IMR-90 (cell line): ENCODE data around the gene PEX7. TPM values are rescaled to one million over a fixed set of nuclear protein-coding genes. Genes with fewer than 3 reads are reported as not detected.

ENCODE experiments used
- ATAC-seq: fragments of 200-7000 bp; cut with Tn5 transposase; 2 replicates; pipeline ENCODE4 v1.9.1; 2020; ENCODE audit warnings: low read depth, mild to moderate bottlenecking, moderate library complexity
- BruUV-seq: library from RNA; stranded (reverse); fragments of 400-500 nt; replicated peaks from 2 replicates; lab custom pipeline; 2021; lab: Mats Ljungman, UMichigan
- CTCF ChIA-PET: fragments of 300-600 bp; formaldehyde crosslinking; extraction: SDS; loops from one replicate; lab custom pipeline; 2021; ENCODE audit warnings: antibody characterized with exemption; lab: Yijun Ruan, JAX
- POLR2A ChIA-PET: fragments of 300-600 bp; sonication (Branson Sonifier 250); formaldehyde crosslinking; loops from one replicate; lab custom pipeline; 2022; ENCODE audit warnings: antibody characterized with exemption; ENCODE audit not compliant: unreplicated experiment; lab: Charles Lee
- DNase-seq: peaks from one replicate; pipeline ENCODE4 v3.0.0; 2013
- H2AFZ ChIP-seq: replicated peaks from 2 replicates; pipeline ENCODE3; 2013; ENCODE audit warnings: low read length, mild to moderate bottlenecking; ENCODE audit not compliant: poor library complexity
- H2AK5ac ChIP-seq: 2 replicates; pipeline ENCODE4 v1.6.1; 2013; ENCODE audit warnings: low read depth, low read length, inconsistent platforms
- H2AK9ac ChIP-seq: replicated peaks from 2 replicates; pipeline ENCODE3; 2013; ENCODE audit warnings: mild to moderate bottlenecking, low read depth, low read length, moderate library complexity; ENCODE audit not compliant: poor library complexity
- H2BK120ac ChIP-seq: 2 replicates; pipeline ENCODE4 v1.6.1; 2013; ENCODE audit warnings: low read depth, low read length, inconsistent platforms
- H2BK15ac ChIP-seq: 3 replicates; pipeline ENCODE4 v1.6.1; 2013; ENCODE audit warnings: low read depth, low read length, inconsistent platforms
- H2BK20ac ChIP-seq: 2 replicates; pipeline ENCODE4 v1.6.1; 2013; ENCODE audit warnings: low read depth, mild to moderate bottlenecking, inconsistent platforms, low read length, moderate library complexity
- H2BK5ac ChIP-seq: 2 replicates; pipeline ENCODE4 v1.6.1; 2013; ENCODE audit warnings: mild to moderate bottlenecking, low read depth, low read length, inconsistent platforms; ENCODE audit not compliant: poor library complexity, severe bottlenecking
- H3K14ac ChIP-seq: replicated peaks from 2 replicates; pipeline ENCODE4 v1.6.1; 2013; ENCODE audit warnings: low read depth, low read length, inconsistent platforms
- H3K18ac ChIP-seq: 2 replicates; pipeline ENCODE4 v1.6.1; 2013; ENCODE audit warnings: low read depth, low read length, control low read depth
- H3K23ac ChIP-seq: 2 replicates; pipeline ENCODE4 v1.6.1; 2013; ENCODE audit warnings: low read depth, low read length, inconsistent platforms
- H3K27ac ChIP-seq: 2 replicates; pipeline ENCODE4 v1.5.1; 2013; ENCODE audit warnings: mild to moderate bottlenecking, control low read depth, low read length; ENCODE audit not compliant: insufficient read depth
- H3K27me3 ChIP-seq: 2 replicates; pipeline ENCODE4 v1.6.1; 2013; ENCODE audit warnings: low read length; ENCODE audit not compliant: control insufficient read depth, insufficient read depth
- H3K36me3 ChIP-seq: 2 replicates; pipeline ENCODE4 v1.6.1; 2013; ENCODE audit warnings: low read length, mixed read lengths; ENCODE audit not compliant: control insufficient read depth, insufficient read depth
- H3K4ac ChIP-seq: 2 replicates; pipeline ENCODE4 v1.6.1; 2013; ENCODE audit warnings: low read depth, low read length, inconsistent platforms
- H3K4me1 ChIP-seq: 2 replicates; pipeline ENCODE4 v1.6.1; 2013; ENCODE audit warnings: low read length, mixed read lengths; ENCODE audit not compliant: control insufficient read depth, insufficient read depth
- H3K4me2 ChIP-seq: 2 replicates; pipeline ENCODE4 v1.6.1; 2013; ENCODE audit warnings: low read depth, mild to moderate bottlenecking, control low read depth, low read length, moderate library complexity
- H3K4me3 ChIP-seq: 2 replicates; pipeline ENCODE4 v1.5.1; 2013; ENCODE audit warnings: low read depth, mild to moderate bottlenecking, control low read depth, low read length, moderate library complexity; ENCODE audit not compliant: insufficient read depth
- H3K56ac ChIP-seq: 2 replicates; pipeline ENCODE4 v1.6.1; 2013; ENCODE audit warnings: low read length, inconsistent platforms; ENCODE audit not compliant: insufficient read depth; ENCODE audit errors: extremely low read depth
- H3K79me1 ChIP-seq, 2 experiments: 2 replicates each; pipeline ENCODE4 v1.6.1; 2013; ENCODE audit warnings: low read length in 2 of 2, inconsistent platforms in 1 of 2, low read depth in 1 of 2
- H3K9ac ChIP-seq: 2 replicates; pipeline ENCODE4 v1.6.1; 2013; ENCODE audit warnings: low read depth, low read length, control low read depth
- H3K9me1 ChIP-seq: 2 replicates; pipeline ENCODE4 v1.6.1; 2013; ENCODE audit warnings: low read length, inconsistent platforms; ENCODE audit not compliant: insufficient read depth
- H3K9me3 ChIP-seq: 2 replicates; pipeline ENCODE4 v1.6.1; 2013; ENCODE audit warnings: low read length; ENCODE audit not compliant: control insufficient read depth, insufficient read depth
- H4K20me1 ChIP-seq: 2 replicates; pipeline ENCODE4 v1.6.1; 2013; ENCODE audit warnings: low read length, inconsistent platforms; ENCODE audit not compliant: insufficient read depth
- H4K5ac ChIP-seq: 2 replicates; pipeline ENCODE4 v1.6.1; 2013; ENCODE audit warnings: mild to moderate bottlenecking, low read depth, low read length, control low read depth
- H4K8ac ChIP-seq, 2 experiments: 2 replicates each; pipeline ENCODE4 v1.6.1; 2013; ENCODE audit warnings: low read depth in 2 of 2, low read length in 2 of 2, control low read depth in 1 of 2, inconsistent platforms in 1 of 2
- H4K91ac ChIP-seq: 2 replicates; pipeline ENCODE4 v1.6.1; 2013; ENCODE audit warnings: low read depth, low read length, inconsistent platforms; ENCODE audit not compliant: insufficient read depth
- CTCF ChIP-seq: conservative IDR thresholded peaks from 2 replicates; pipeline ENCODE4 v1.5.1; 2012; ENCODE audit warnings: mild to moderate bottlenecking, low read depth, low read length, improper control_type of control experiment
- FOS ChIP-seq: fragments of 150-350 bp; IDR thresholded peaks from 2 replicates; pipeline ENCODE4 v1.6.1; 2016; ENCODE audit warnings: low read depth, low read length
- MAFK ChIP-seq: IDR thresholded peaks from 2 replicates; pipeline ENCODE4 v1.6.1; 2012; ENCODE audit warnings: low read depth, low read length, improper control_type of control experiment
- MAZ ChIP-seq: IDR thresholded peaks from 2 replicates; pipeline ENCODE4 v1.6.1; 2012; ENCODE audit warnings: low read depth, mild to moderate bottlenecking, low read length, improper control_type of control experiment, moderate library complexity, borderline replicate concordance
- MXI1 ChIP-seq: IDR thresholded peaks from 2 replicates; pipeline ENCODE4 v1.6.1; 2012; ENCODE audit warnings: low read depth, mild to moderate bottlenecking, low read length, moderate library complexity, borderline replicate concordance
- NFE2L2 ChIP-seq: fragments of 150-350 bp; IDR thresholded peaks from 2 replicates; pipeline ENCODE4 v1.6.1; 2016; ENCODE audit warnings: low read depth, mild to moderate bottlenecking, low read length
- RAD21 ChIP-seq: IDR thresholded peaks from 2 replicates; pipeline ENCODE4 v1.6.1; 2012; ENCODE audit warnings: low read length, improper control_type of control experiment
- RCOR1 ChIP-seq: IDR thresholded peaks from 2 replicates; pipeline ENCODE4 v1.6.1; 2012; ENCODE audit warnings: mild to moderate bottlenecking, low read length, improper control_type of control experiment; ENCODE audit not compliant: insufficient replicate concordance
- RFX5 ChIP-seq: IDR thresholded peaks from 2 replicates; pipeline ENCODE4 v1.8.0; 2012; ENCODE audit warnings: low read depth, mild to moderate bottlenecking, low read length, moderate library complexity
- SMC3 ChIP-seq: fragments of 150-350 bp; IDR thresholded peaks from 2 replicates; pipeline ENCODE4 v1.6.1; 2016; ENCODE audit warnings: low read depth, mild to moderate bottlenecking, antibody characterized with exemption, low read length, moderate library complexity
- WGBS, 2 experiments: methylation state at CpG; one replicate each; pipeline versions ENCODE4 v1.1.5 to v1.1.7; 2013; ENCODE audit warnings: missing lambda C conversion rate in 2 of 2; ENCODE audit not compliant: insufficient read length in 1 of 2; ENCODE audit errors: extremely low coverage in 2 of 2; 5-methylcytosine and 5-hydroxymethylcytosine counted together
- dilution Hi-C: fragments of 300-500 bp; cut with HindIII; formaldehyde crosslinking; loops from one replicate; pipeline ENCODE4 v1.14.3; 2018; ENCODE audit warnings: low sequenced_read_pairs; ENCODE audit not compliant: unreplicated experiment
- in situ Hi-C: fragments of 300-500 bp; cut with MboI; formaldehyde crosslinking; loops from 3 replicates; pipeline ENCODE4 v1.14.3; 2019; ENCODE audit warnings: low sequenced_read_pairs, inconsistent platforms, mixed read lengths
- intact Hi-C: fragments of 100-400 bp; cut with micrococcal nuclease; formaldehyde crosslinking; loops from 2 replicates; pipeline ENCODE4 v1.10.0; 2022
- polyA plus RNA-seq, 3 experiments: library from polyadenylated mRNA; depleted of rRNA; stranded (reverse); fragments of >200 nt; gene quantifications; 2 replicates each; pipeline ENCODE4 v1.2.3, GENCODE V29; 2012; ENCODE audit warnings: low replicate concordance in 1 of 3
- total RNA-seq: library from RNA; depleted of rRNA; stranded (reverse); fragments of >200 nt; gene quantifications from 2 replicates; pipeline ENCODE4 v1.2.3, GENCODE V29; 2012
- TF ChIP-seq, protein P1 (sequence below): fragments of 150-350 bp; IDR thresholded peaks from 2 replicates; pipeline ENCODE4 v1.6.1; 2016; ENCODE audit warnings: low read depth, mild to moderate bottlenecking, low read length, moderate library complexity, borderline replicate concordance

The PEX7 gene
- total and polyA plus RNA-seq, 2 of the 4 experiments (the other 2 are of a cell fraction), result 5.4 to 7.0 TPM

- Histone ChIP-seq H3K27ac (no peak overlapping the region), H4K20me1 (no peaks in the 10 kb centered on the region), H3K23ac (no peak overlapping the region), H2BK20ac (no peak overlapping the region), H3K79me1 (0 out of 4 replicates have a peak, but pooled peaks cover 0 to 2% of the 10 kb centered on the region in 2 experiments), H3K36me3 (no peaks in the 10 kb centered on the region), H3K14ac (no peak overlapping the region), H3K56ac (no peak overlapping the region), H2BK5ac (no peak overlapping the region), H2BK15ac (no peak overlapping the region), H2AK5ac (no peak overlapping the region), H4K8ac (no peak overlapping the region), H4K5ac (no peak overlapping the region), H3K9ac (no peak overlapping the region), H3K9me3 (no peaks in the 10 kb centered on the region), H3K18ac (no peak overlapping the region), H4K91ac (no peak overlapping the region), H3K4me1 (no peaks in the 10 kb centered on the region), H3K9me1 (no peaks in the 10 kb centered on the region), H2BK120ac (no peak overlapping the region), H3K4me2 (no peak overlapping the region), H3K27me3 (no peaks in the 10 kb centered on the region), H3K4me3 (no peak overlapping the region), H3K4ac (no peak overlapping the region), H2AFZ (no peak overlapping the region), H2AK9ac (no peak overlapping the region)
- no TSS peak for BruUV-seq
- TF ChIP-seq CTCF (no peak), RCOR1 (no peak), MAFK (no peak), NFE2L2 (no peak), RAD21 (no peak), SMC3 (no peak), RFX5 (no peak), FOS (no peak), MXI1 (no peak), MAZ (no peak)
- TF ChIP-seq, protein P1, sequence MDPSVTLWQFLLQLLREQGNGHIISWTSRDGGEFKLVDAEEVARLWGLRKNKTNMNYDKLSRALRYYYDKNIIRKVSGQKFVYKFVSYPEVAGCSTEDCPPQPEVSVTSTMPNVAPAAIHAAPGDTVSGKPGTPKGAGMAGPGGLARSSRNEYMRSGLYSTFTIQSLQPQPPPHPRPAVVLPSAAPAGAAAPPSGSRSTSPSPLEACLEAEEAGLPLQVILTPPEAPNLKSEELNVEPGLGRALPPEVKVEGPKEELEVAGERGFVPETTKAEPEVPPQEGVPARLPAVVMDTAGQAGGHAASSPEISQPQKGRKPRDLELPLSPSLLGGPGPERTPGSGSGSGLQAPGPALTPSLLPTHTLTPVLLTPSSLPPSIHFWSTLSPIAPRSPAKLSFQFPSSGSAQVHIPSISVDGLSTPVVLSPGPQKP, result no peak
- intact Hi-C loops, result no loop called here
- ChIA-PET POLR2A (no interaction called here), CTCF (no interaction called here)
- DNase-seq (no peak), ATAC-seq (no peak)
- in situ Hi-C loops, result no loop called here
- no CpG with 5 or more reads among the region's 1 CpG for WGBS, 2 experiments
- dilution Hi-C loops, result no loop called here
These were observed 37.7 kb downstream of the PEX7 start for GRCh38 chr6:136860043-136860442.
